Anterior cingulate cortex (tissue), 58 donors: ENCODE measurements around the gene TSPOAP1.

ENCODE experiments used
- DNase-seq, 58 donors: peaks; one replicate each; lab custom pipeline; 2025; lab: John Stamatoyannopoulos, UW

TSPOAP1 gene

GRCh38 chr17:58319173-58320162 lies 9.1 kb downstream of the TSPOAP1 start:
- DNase-seq = no peak

DNA sequence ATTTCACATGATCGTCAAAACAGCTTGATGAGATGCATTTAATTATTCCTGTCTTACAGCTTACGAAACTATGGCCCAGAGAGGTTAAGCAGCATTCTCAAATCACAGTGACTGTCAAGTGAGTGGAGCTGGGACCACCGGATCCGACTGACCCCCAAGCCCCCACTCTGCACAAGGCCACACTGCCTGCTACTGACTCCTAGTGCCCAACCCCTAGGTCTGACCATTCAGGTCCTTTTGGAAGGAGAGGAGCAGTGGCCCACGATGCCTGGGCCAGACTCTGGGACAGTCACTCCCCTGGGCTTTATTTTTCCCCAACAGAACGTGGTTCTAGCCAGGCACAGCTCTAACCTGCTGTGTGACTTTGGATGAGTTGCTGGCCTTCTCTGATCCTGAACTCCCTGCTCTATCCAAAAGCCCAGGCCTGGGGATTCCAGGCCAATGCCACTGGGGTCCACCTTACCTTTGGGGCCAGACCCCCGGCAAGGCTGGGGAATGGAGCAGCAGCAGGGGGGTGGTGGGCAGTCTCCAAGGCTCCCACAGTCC lies 9.9 kb downstream of the TSPOAP1 start:
- no peak for DNase-seq

DNA sequence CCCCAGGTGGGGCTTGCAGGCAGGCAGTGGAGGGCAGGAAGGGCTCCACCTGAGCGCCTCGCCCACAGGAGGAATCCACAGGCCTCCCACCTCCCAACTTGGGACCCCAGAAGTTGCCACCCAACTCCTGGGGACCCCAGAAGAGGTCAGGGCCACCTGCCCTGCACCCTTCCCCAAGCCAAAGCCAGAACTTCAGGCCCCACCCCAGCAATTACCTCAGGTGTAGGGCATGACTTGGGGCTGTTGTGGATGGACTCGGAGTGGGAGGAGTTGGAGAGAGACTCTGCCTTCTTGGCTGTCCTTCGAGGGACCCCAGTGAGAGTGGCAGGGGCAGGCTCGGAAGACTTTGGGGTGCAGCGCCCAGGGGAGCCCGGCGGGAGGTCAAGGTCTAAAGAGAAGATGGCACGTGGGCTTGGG lies 10.5 kb downstream of the TSPOAP1 start:
- DNase-seq = no peak

DNA sequence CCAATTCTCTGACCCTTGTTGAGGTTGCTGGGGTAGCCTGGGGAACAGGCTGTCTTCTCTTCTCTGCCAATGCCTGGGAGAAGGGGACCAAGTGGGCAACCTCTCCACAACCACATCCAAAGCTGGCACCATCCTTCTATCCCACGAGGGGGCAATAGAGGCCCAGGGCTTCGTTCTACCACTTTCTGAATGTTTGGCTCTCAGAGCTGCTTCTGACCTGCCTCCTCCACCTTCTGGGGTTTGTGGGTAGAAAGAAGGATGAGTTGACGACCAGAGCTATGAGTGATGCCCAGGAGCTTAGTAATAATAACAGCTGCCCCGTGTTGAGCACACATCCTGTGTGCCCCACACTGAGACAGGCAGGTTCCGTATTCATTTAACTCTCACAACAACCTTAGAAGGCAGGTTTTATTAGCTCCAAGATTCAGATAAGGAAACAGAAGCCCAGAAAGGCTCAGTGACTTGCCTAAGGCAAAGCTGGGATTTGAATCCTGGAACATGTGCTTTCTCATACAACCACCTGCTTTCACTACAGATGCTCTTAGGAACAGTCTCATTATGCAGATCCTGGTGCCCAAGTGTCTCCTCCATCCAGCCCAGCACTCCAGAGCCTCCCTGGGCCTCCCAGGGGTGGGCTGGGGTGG lies 11.1 kb downstream of the TSPOAP1 start:
- peak in 4 of 58 donors; percentile 15 to 44 (median 28) for DNase-seq

GRCh38 chr17:58316260-58316960 lies 12.2 kb downstream of the TSPOAP1 start:
- DNase-seq = no peak

DNA sequence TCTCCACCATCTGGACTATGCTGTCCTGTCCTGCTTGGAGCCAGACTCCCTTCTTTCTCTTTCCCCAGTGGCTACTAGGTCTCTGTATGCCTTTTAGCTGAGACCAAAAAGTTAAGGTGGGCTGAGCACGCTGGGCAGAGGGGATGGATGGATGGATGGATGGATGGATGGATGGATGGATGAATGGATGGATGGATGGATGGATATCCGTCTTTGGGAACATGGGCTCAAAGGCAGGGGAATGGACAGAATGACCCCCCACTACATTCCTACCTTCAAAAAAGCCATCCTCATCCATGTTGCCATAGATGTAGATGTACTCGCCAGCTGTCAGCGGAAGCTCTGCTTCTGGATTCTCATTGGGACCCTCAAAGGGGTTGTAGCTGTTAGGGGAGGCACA lies 12.8 kb downstream of the TSPOAP1 start:
- DNase-seq = no peak

GRCh38 chr17:58315281-58315711 lies 13.3 kb downstream of the TSPOAP1 start:
- no peak for DNase-seq

DNA sequence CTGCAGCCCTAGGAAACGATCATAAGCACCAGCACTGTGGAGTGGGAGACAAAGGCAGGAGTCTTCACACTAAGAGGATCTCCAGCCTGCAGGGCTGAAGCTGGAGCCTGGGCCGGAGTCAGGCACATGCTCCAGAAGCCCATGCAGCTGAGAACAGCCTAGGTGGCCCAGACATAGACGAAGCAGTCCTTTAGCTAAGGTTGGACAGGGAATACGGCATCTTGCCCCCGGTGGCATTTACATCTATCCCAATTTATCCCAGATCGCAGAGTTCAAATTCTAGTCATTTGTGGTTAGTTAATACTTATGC lies 13.9 kb downstream of the TSPOAP1 start:
- DNase-seq = no peak

GRCh38 chr17:58313815-58314705 lies 14.5 kb downstream of the TSPOAP1 start:
- no peak for DNase-seq

- no peak for DNase-seq
These were observed 15.8 kb downstream of the TSPOAP1 start for GRCh38 chr17:58312829-58313228.

DNA sequence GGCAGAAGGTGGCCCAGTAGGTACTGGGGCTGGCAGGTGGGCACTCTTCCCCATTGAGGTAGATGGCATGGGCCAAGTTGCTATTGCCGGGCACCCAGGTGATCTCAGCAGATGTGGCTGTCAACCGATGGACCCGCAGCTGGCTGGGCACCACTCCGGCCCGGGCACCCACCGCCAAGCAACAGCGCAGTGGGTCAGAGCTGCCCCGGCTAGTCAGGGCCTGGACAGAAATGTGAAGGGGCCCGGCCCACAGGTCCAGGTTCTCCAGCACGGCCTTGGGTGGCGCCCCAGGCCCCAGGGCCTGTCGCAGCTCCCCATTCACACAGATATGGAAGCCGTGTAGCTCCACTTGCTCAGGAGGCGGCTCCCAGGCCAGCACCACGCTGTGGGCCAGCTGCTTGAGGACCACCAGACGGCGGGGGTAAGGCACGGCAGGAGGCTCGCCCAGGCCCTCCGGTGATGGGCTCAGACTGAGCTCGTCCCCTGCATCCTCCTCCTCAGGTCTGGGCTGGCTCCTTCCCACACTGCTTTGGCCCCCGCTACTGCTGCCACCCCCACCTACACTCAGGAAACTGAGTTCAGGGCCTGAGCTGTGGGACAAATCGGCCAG lies 16.5 kb downstream of the TSPOAP1 start:
- no peak for DNase-seq

DNA sequence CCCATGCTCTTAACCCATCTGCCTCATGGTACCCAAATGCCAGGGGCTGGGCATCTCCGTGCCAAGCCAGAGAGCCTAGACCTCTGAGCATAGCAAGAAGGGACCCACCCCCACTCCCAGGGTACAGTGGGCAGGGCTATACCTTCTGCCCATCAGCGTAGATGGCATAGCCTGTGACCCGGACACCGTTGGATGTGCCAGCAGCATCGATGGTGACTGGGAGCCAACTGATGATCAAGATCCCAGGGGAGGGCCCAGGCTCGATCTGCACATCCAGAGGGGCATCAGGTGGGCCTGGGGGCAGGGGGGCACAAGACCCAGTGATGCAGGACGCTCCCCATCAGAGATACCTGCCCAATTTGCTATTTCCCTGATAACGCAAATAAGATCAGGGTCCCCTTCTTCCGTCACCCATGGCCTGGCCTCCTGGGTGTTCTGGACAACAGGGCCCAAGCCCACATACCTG lies 17.1 kb downstream of the TSPOAP1 start:
- DNase-seq = no peak

DNA sequence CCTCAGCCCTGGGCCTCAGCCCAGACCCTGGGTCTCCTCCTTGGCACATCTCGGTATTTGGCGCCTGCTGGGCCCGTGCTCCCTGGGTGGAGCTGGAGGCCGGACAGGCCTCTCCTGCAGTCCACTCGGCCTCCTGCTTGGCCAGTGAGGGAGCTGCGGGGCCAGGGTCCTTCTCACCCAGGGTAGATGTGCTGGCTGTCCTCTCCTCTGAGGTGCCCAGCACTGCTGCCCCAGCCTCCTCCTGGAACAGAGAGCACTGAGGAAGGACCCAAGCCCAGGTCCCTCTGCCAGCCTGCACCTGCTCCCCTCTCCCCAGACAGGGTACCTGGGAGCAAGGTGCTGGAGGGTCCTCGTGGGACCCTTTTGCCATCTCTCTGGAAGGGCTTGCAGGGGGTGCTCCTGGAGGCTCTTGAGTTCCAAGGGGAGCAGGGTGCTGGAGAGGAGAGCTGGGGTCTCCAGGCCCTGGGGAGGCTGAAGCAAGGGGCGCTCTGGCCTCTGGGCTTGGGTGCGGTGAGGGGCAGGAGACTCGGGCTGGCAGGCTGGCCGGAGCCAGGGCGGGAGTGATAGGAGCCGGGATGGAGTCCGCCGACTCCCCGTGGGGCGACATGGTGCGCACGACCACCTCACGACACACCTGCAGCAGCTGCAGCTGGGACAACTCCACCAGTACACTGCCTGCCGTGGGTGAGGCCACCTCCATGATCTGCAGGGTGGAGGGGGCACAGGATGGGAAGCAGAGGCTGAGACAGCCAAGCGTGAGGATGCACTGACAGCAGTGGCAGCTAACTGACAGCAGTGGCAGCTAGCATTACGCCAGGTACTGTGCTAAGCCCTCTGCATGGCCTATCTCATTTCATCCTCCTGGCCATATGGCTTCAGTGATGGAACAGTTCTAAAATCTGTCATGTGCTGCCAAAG lies 17.8 kb downstream of the TSPOAP1 start:
- no peak for DNase-seq

GRCh38 chr17:58309918-58310259 lies 18.7 kb downstream of the TSPOAP1 start:
- DNase-seq = no peak

- DNase-seq = no peak
These were observed 19.3 kb downstream of the TSPOAP1 start for GRCh38 chr17:58308985-58309917.

DNA sequence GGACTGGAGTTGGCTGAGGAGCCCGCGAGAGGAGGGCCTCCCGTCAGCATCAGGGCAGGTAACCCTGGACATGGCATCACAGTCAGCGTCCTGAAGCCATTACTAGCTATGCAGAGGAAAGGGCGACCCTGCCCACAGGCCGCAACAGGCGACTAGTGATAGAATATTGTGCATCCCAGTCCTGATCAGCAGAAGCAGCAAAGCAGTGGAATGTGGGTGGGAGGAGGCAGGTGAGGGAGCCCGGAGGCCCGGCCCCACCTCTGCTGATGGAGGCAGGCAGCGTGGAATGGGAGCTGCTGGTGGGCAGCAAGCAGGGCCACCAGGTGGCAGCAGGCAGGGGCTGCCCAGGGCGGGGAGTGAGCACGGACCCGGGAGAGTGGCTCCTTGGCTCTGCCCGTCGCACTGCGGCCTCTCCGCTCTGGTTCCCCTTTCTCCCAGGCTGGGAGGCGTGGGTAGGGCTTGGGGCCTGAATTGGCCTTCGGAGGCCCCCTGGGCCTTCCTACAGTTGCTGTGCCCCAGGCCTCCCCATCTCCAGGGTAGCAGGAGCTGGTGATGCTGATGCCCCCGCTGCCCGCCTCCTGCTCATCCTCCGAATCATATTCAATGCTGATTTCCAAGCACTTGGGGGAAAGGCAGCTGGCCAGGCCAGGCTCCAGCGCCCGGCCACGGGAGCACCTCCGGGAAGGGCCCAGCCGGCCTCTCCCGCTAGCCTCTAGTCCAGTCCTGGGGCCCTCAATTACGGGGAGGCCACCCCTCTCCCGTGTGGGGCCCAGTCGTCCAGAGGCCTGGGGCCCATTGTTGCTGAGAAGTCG lies 20.2 kb downstream of the TSPOAP1 start:
- no peak for DNase-seq
